Measurements from ENCODE around the gene APMAP.

DNA sequence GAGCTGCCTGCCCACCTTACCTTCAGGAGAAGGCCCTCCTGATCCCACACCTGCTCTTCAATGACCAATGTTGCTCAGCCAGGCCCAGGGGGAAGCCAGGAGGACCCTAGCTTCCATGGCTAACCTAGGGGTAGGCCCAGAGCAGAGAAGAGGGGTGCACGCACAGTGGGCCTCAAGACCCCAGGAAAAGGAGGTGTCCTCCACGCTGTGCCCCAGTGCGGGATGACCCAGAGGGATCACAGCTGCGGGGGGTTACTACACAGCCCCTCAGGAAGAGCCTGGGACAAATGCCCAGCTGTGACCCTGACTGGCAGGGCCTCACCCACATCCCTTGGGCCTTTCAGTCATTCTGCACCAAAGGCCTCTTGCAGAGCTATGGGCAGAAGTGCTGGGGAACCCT is 31.6 kb upstream of the APMAP start:
- TF ChIP-seq, protein P1, sequence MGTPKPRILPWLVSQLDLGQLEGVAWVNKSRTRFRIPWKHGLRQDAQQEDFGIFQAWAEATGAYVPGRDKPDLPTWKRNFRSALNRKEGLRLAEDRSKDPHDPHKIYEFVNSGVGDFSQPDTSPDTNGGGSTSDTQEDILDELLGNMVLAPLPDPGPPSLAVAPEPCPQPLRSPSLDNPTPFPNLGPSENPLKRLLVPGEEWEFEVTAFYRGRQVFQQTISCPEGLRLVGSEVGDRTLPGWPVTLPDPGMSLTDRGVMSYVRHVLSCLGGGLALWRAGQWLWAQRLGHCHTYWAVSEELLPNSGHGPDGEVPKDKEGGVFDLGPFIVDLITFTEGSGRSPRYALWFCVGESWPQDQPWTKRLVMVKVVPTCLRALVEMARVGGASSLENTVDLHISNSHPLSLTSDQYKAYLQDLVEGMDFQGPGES (IDR thresholded peaks at IDR 0.05): no peak
- TF ChIP-seq RAD21 (IDR thresholded peaks at IDR 0.05; ENCODE audit: insufficient read depth, low read depth, low read length) (no peak), POLR2AphosphoS5 (IDR thresholded peaks at IDR 0.05; ENCODE audit: low read length) (no peak)
- TF ChIP-seq, protein P2, sequence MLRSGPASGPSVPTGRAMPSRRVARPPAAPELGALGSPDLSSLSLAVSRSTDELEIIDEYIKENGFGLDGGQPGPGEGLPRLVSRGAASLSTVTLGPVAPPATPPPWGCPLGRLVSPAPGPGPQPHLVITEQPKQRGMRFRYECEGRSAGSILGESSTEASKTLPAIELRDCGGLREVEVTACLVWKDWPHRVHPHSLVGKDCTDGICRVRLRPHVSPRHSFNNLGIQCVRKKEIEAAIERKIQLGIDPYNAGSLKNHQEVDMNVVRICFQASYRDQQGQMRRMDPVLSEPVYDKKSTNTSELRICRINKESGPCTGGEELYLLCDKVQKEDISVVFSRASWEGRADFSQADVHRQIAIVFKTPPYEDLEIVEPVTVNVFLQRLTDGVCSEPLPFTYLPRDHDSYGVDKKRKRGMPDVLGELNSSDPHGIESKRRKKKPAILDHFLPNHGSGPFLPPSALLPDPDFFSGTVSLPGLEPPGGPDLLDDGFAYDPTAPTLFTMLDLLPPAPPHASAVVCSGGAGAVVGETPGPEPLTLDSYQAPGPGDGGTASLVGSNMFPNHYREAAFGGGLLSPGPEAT (IDR thresholded peaks at IDR 0.05; ENCODE audit: low read depth): no peak
